OCI-M2 (cell line): ENCODE data around the gene ACOT7.
"Not testable (repeated sequence)": the region's sequence is repeated elsewhere in the genome, so short reads cannot be mapped to it uniquely, and the experiment has no call there.

ENCODE experiments used
- DNase-seq: peaks from one replicate; lab custom pipeline; 2025; ENCODE audit not compliant: unreplicated experiment; lab: John Stamatoyannopoulos, UW

ACOT7 gene

GRCh38 chr1:6363085-6363884, 30.3 kb downstream of the ACOT7 start:
- not testable (repeated sequence) for DNase-seq

- no peak for DNase-seq
These were observed 32.3 kb downstream of the ACOT7 start for GRCh38 chr1:6361124-6361775.

- no peak for DNase-seq
These were observed 33.0 kb downstream of the ACOT7 start for GRCh38 chr1:6360517-6361070.

- no peak for DNase-seq
These were observed 33.5 kb downstream of the ACOT7 start for GRCh38 chr1:6360117-6360496.

GRCh38 chr1:6359216-6360116, 34.1 kb downstream of the ACOT7 start:
- DNase-seq = no peak

- DNase-seq = no peak
These were observed 34.8 kb downstream of the ACOT7 start for GRCh38 chr1:6358757-6359201.

GRCh38 chr1:6358144-6358624, 35.4 kb downstream of the ACOT7 start:
- DNase-seq = no peak

GRCh38 chr1:6357243-6357936, 36.2 kb downstream of the ACOT7 start:
- no peak for DNase-seq

- no peak for DNase-seq
These were observed 37.9 kb downstream of the ACOT7 start for GRCh38 chr1:6355621-6356020.

- no peak for DNase-seq
These were observed 38.8 kb downstream of the ACOT7 start for GRCh38 chr1:6354659-6355317.

GRCh38 chr1:6353955-6354658, 39.5 kb downstream of the ACOT7 start:
- no peak for DNase-seq

GRCh38 chr1:6353619-6353954, 40.0 kb downstream of the ACOT7 start:
- no peak for DNase-seq

GRCh38 chr1:6352138-6352563, 41.4 kb downstream of the ACOT7 start:
- DNase-seq = no peak

GRCh38 chr1:6351480-6352137, 42.0 kb downstream of the ACOT7 start:
- DNase-seq = no peak

GRCh38 chr1:6350416-6351088, 43.0 kb downstream of the ACOT7 start:
- no peak for DNase-seq

GRCh38 chr1:6349254-6349943, 44.2 kb downstream of the ACOT7 start:
- no peak for DNase-seq

GRCh38 chr1:6348511-6349191, 44.9 kb downstream of the ACOT7 start:
- no peak for DNase-seq
